BE2C (cell line): ENCODE results near the gene IFT20.

Experiments used
- DNase-seq: peaks from one replicate; pipeline ENCODE4 v3.0.0-alpha.2; 2020
- H3K27me3 ChIP-seq: fragments of 250-450 bp; sonication (Bioruptor Pico); 2 replicates; pipeline ENCODE4 v1.5.1; 2020; ENCODE audit warnings: mild to moderate bottlenecking
- H3K36me3 ChIP-seq: fragments of 250-450 bp; sonication (Bioruptor Pico); 2 replicates; pipeline ENCODE4 v1.5.1; 2020; ENCODE audit warnings: mild to moderate bottlenecking
- H3K4me1 ChIP-seq: fragments of 250-450 bp; sonication (Bioruptor Pico); 2 replicates; pipeline ENCODE4 v1.5.1; 2020
- H3K4me3 ChIP-seq: 2 replicates; pipeline ENCODE4 v1.5.1; 2011; ENCODE audit warnings: low read depth, low read length
- H3K9me3 ChIP-seq: fragments of 250-450 bp; sonication (Bioruptor Pico); 2 replicates; pipeline ENCODE4 v1.5.1; 2020
- CTCF ChIP-seq: IDR thresholded peaks from 2 replicates; pipeline ENCODE4 v1.5.1; 2012; ENCODE audit warnings: mild to moderate bottlenecking, low read depth, low read length

The IFT20 gene

GRCh38 chr17:28372945-28373274, 37.6 kb upstream of the IFT20 start:
- H3K36me3 ChIP-seq = no peaks in the 10 kb centered on the region
- no peak for TF ChIP-seq CTCF
- DNase-seq = no peak
- no peaks in the 10 kb centered on the region for H3K9me3 ChIP-seq
- H3K4me3 ChIP-seq = peak overlapping the region; percentile 77
- H3K27me3 ChIP-seq = no peaks in the 10 kb centered on the region
- peaks cover 5% of the 10 kb centered on the region; the same call in 1 of the 2 replicates for H3K4me1 ChIP-seq

DNA sequence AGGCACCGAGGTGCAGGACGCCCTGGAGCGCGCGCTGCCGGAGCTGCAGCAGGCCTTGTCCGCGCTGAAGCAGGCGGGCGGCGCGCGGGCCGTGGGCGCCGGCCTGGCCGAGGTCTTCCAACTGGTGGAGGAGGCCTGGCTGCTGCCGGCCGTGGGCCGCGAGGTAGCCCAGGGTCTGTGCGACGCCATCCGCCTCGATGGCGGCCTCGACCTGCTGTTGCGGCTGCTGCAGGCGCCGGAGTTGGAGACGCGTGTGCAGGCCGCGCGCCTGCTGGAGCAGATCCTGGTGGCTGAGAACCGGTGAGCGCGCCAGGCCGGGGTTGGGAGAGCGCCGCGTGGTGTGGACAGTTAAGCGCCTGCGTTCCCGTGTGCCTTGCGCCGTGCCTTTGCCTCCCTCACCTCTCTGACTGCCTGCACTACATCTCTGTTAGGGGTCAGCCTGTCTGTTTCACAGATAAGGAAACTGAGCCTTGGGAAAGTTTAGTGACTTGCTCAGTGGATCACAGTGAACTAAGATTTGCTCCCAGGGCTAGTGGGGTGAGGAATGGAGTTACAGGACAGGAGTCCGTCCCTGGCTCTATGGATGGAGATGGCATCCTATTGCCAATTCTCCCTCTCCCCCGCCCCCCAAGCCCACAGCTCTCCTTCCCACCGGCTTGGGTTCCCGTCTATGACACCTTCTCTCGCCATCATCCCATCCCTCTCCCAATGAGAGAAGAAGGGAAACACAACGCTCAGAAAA, 37.1 kb upstream of the IFT20 start:
- Histone ChIP-seq H3K27me3 (no peaks in the 10 kb centered on the region), H3K36me3 (no peaks in the 10 kb centered on the region), H3K4me1 (peaks cover 5% of the 10 kb centered on the region; the same call in 1 of the 2 replicates), H3K4me3 (peak overlapping the region; percentile 77), H3K9me3 (no peaks in the 10 kb centered on the region)
- peak; percentile 30 for DNase-seq
- TF ChIP-seq CTCF = no peak

GRCh38 chr17:28371245-28372202, 36.3 kb upstream of the IFT20 start, which contains the start of gene SARM1:
Gene SARM1 (plus strand): TSS chr17:28371694. CDS start chr17:28372033, 339 bp downstream.
- Histone ChIP-seq H3K4me1 (peaks cover 5% of the 10 kb centered on the region; the same call in 1 of the 2 replicates), H3K27me3 (no peaks in the 10 kb centered on the region), H3K4me3 (peak within 1 kb of the TSS; percentile 77), H3K9me3 (no peaks in the 10 kb centered on the region), H3K36me3 (no peaks in the 10 kb centered on the region)
- TF ChIP-seq CTCF = no peak
- peak; percentile 95 for DNase-seq

DNA sequence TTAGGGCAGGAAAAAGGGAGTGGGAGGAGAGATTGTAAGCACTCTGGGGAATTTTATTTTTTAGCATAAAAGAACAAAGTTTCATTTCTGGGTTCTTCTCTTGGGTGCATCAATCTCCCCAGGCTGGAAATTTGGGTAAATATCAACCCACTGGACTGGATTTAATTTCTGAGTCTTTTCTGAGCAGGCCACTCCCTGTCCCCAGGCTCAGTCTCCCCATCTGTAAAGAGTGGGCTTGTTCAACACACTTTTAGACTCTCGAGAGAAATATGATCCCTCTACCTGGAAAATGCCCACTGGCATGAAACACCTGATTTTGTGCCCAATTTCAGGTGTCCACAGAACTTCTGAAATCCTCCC, 35.5 kb upstream of the IFT20 start:
- Histone ChIP-seq H3K27me3 (no peaks in the 10 kb centered on the region), H3K4me3 (peak overlapping the region; percentile 20; the same call in 1 of the 2 replicates), H3K9me3 (no peaks in the 10 kb centered on the region), H3K36me3 (no peaks in the 10 kb centered on the region), H3K4me1 (peaks cover 5% of the 10 kb centered on the region; the same call in 1 of the 2 replicates)
- TF ChIP-seq CTCF = no peak
- no peak for DNase-seq

- Histone ChIP-seq H3K36me3 (no peaks in the 10 kb centered on the region), H3K27me3 (no peaks in the 10 kb centered on the region), H3K9me3 (no peaks in the 10 kb centered on the region), H3K4me3 (peak within 1 kb of the TSS; percentile 20; the same call in 1 of the 2 replicates), H3K4me1 (peaks cover 5% of the 10 kb centered on the region; the same call in 1 of the 2 replicates)
- peak; percentile 52 for DNase-seq
- TF ChIP-seq CTCF = peak; percentile 13; the same call in 1 of the 2 replicates
These were observed 34.9 kb upstream of the IFT20 start, which contains the start of gene VTN for GRCh38 chr17:28370035-28370743. Gene VTN (minus strand): TSS chr17:28370307. CDS start chr17:28370203, 104 bp downstream.
